ENCODE data around the gene PKHD1. TPM values are rescaled to one million over a fixed set of nuclear protein-coding genes. Genes with fewer than 3 reads are reported as not detected.
A peak's percentile ranks its signal among the peaks of the same experiment; 100 is the strongest.

The PKHD1 gene
- total RNA-seq, 2 donors from 2014 or later = not detected

- Histone ChIP-seq H3K27me3 (no peaks in the 10 kb centered on the region), H3K36me3 (no peaks in the 10 kb centered on the region), H3K9me3 (no peaks in the 10 kb centered on the region), H3K4me1 (no peaks in the 10 kb centered on the region), H3K27ac (no peak overlapping the region), H3K4me3 (no peak overlapping the region)
- no peak for DNase-seq (ENCODE audit: low spot score)
- no peak for TF ChIP-seq CTCF (IDR thresholded peaks at IDR 0.05)
These were observed 309.8 kb downstream of the PKHD1 start for GRCh38 chr6:51777618-51778017.

GRCh38 chr6:51775942-51776860 lies 311.2 kb downstream of the PKHD1 start:
- H3K4me3 ChIP-seq = no peak overlapping the region
- no peaks in the 10 kb centered on the region for H3K9me3 ChIP-seq
- H3K36me3 ChIP-seq = no peaks in the 10 kb centered on the region
- H3K27ac ChIP-seq = no peak overlapping the region
- H3K27me3 ChIP-seq = no peaks in the 10 kb centered on the region
- no peak for TF ChIP-seq CTCF (IDR thresholded peaks at IDR 0.05)
- no peaks in the 10 kb centered on the region for H3K4me1 ChIP-seq
- no peak for DNase-seq (ENCODE audit: low spot score)

- Histone ChIP-seq H3K27me3 (no peaks in the 10 kb centered on the region), H3K4me1 (no peaks in the 10 kb centered on the region), H3K9me3 (peaks cover 0 to 5% of the 10 kb centered on the region in 2 donors), H3K27ac (no peak overlapping the region), H3K36me3 (no peaks in the 10 kb centered on the region), H3K4me3 (no peak overlapping the region)
- DNase-seq (ENCODE audit: low spot score) = no peak
- no peak for TF ChIP-seq CTCF (IDR thresholded peaks at IDR 0.05)
These were observed 319.3 kb downstream of the PKHD1 start for GRCh38 chr6:51768087-51768486.

DNA sequence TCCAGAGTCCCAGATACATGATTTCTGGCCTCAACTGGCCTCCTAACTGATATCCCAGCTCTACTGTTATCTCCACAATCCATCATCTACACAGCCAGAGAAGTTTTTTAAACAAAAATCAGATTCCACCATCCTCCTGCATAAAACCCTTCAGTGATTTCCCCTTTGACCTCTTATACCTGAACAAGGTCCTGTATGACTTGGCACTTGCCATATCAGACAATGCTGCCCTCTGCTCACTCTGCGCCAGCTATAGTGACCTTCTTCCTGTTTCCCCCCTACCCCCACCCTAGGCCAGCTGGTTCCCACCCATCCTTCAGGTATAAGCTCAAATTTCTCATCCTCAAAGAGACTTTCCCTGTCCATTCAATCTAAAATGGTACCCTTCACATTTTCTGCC lies 322.2 kb downstream of the PKHD1 start:
- H3K27ac ChIP-seq = no peak overlapping the region
- no peaks in the 10 kb centered on the region for H3K27me3 ChIP-seq
- no peak for TF ChIP-seq CTCF (IDR thresholded peaks at IDR 0.05)
- H3K4me1 ChIP-seq = no peaks in the 10 kb centered on the region
- H3K9me3 ChIP-seq = peaks cover 0 to 5% of the 10 kb centered on the region in 2 donors
- H3K36me3 ChIP-seq = no peaks in the 10 kb centered on the region
- no peak overlapping the region for H3K4me3 ChIP-seq
- no peak for DNase-seq (ENCODE audit: low spot score)

GRCh38 chr6:51753635-51754034 lies 333.8 kb downstream of the PKHD1 start:
- no peak overlapping the region for H3K27ac ChIP-seq
- no peak for DNase-seq (ENCODE audit: low spot score)
- H3K4me3 ChIP-seq = no peak overlapping the region
- H3K4me1 ChIP-seq = no peaks in the 10 kb centered on the region
- no peaks in the 10 kb centered on the region for H3K36me3 ChIP-seq
- H3K27me3 ChIP-seq = no peaks in the 10 kb centered on the region
- TF ChIP-seq CTCF (IDR thresholded peaks at IDR 0.05) = peak in 1 of 2 donors; percentile 49
- no peaks in the 10 kb centered on the region for H3K9me3 ChIP-seq

All from right atrium auricular region (tissue), 2 donors.